HCT116 (cell line): Measurements from ENCODE around the gene PRKCZ. TPM values are rescaled to one million over a fixed set of nuclear protein-coding genes. Genes with fewer than 3 reads are reported as not detected.

Experiments
- ATAC-seq: fragments of 200-7000 bp; cut with Tn5 transposase; 2 replicates; pipeline ENCODE4 v1.9.1; 2020; ENCODE audit warnings: mild to moderate bottlenecking, moderate library complexity
- BruUV-seq: library from RNA; stranded (reverse); fragments of 400-500 nt; replicated peaks from 2 replicates; lab custom pipeline; 2021; lab: Mats Ljungman, UMichigan
- CTCF ChIA-PET: fragments of 300-600 bp; sonication (Branson Sonifier 250); formaldehyde crosslinking; loops from one replicate; lab custom pipeline; 2021; ENCODE audit warnings: antibody characterized with exemption; lab: Charles Lee
- POLR2A ChIA-PET: fragments of 300-600, 350-600 bp; sonication (Branson Sonifier 250); formaldehyde crosslinking; loops from one replicate; lab custom pipeline; 2021; ENCODE audit warnings: antibody characterized with exemption; lab: Charles Lee
- RAD21 ChIA-PET, 2 experiments: fragments of 300-600 bp; sonication (Branson Sonifier 250); formaldehyde crosslinking; loops; one replicate each; lab custom pipeline; 2023; ENCODE audit warnings: low total read pairs in 2 of 2; ENCODE audit not compliant: uncharacterized antibody in 2 of 2, unreplicated experiment in 2 of 2, low non-redundant PET in 1 of 2; lab: Charles Lee
- DNase-seq: peaks from one replicate; pipeline ENCODE4 v3.0.0-alpha.2; 2010; ENCODE audit warnings: low read depth, low spot score
- H2AFZ ChIP-seq: fragments of 200-600 bp; shearing (Covaris generic), sonication (generic); 2 replicates; pipeline ENCODE4 v1.6.1; 2017; ENCODE audit warnings: low read depth, mixed run types, mixed read lengths, antibody characterized with exemption, low read length; ENCODE audit not compliant: poor library complexity, severe bottlenecking
- H3K27ac ChIP-seq: 2 replicates; pipeline ENCODE4 v1.5.1; 2012; ENCODE audit warnings: low read depth, low read length
- H3K27me3 ChIP-seq: fragments of 200-600 bp; sonication (generic); 2 replicates; pipeline ENCODE4 v1.6.1; 2016; ENCODE audit warnings: mixed run types, low read length, mixed read lengths; ENCODE audit not compliant: insufficient read depth
- H3K36me3 ChIP-seq, 2 experiments: fragments of 200-500 bp in 1 of 2; fragments of 200-600 bp in 1 of 2; sonication (Bioruptor generic) in 1 of 2; sonication (generic) in 1 of 2; 2 replicates each; pipeline versions ENCODE4 v1.5.1 to v1.6.1; 2014 to 2016; ENCODE audit warnings: low read length in 2 of 2, inconsistent platforms in 1 of 2, mixed read lengths in 1 of 2, mixed run types in 1 of 2; ENCODE audit not compliant: insufficient read depth in 2 of 2, control insufficient read depth in 1 of 2
- H3K4me1 ChIP-seq, 2 experiments: fragments of 200-600 bp in 1 of 2; sonication (generic) in 1 of 2; 2 replicates each; pipeline versions ENCODE4 v1.5.1 to v1.6.1; 2012 to 2017; ENCODE audit warnings: low read length in 2 of 2, inconsistent platforms in 1 of 2, mild to moderate bottlenecking in 1 of 2, mixed read lengths in 1 of 2, mixed run types in 1 of 2, moderate library complexity in 1 of 2; ENCODE audit not compliant: insufficient read depth in 2 of 2, control insufficient read depth in 1 of 2
- H3K4me2 ChIP-seq: fragments of 200-600 bp; sonication (generic); 2 replicates; pipeline ENCODE4 v1.6.1; 2017; ENCODE audit warnings: mixed run types, low read length, mixed read lengths
- H3K4me3 ChIP-seq, 2 experiments: fragments of 200-600 bp in 1 of 2; sonication (generic) in 1 of 2; replicated peaks in 1 of 2; 2 replicates each; pipeline ENCODE4 v1.5.1; 2011 to 2016; ENCODE audit warnings: low read length in 2 of 2, control low read depth in 1 of 2, low read depth in 1 of 2, mild to moderate bottlenecking in 1 of 2, mixed read lengths in 1 of 2, mixed run types in 1 of 2
- H3K79me2 ChIP-seq: fragments of 200-600 bp; sonication (generic); 2 replicates; pipeline ENCODE4 v1.6.1; 2017; ENCODE audit warnings: mild to moderate bottlenecking, mixed run types, low read length, moderate library complexity, mixed read lengths; ENCODE audit not compliant: insufficient read depth
- H3K9ac ChIP-seq: fragments of 200-600 bp; sonication (generic); 2 replicates; pipeline ENCODE4 v1.6.1; 2016; ENCODE audit warnings: low read length, mixed read lengths
- H3K9me2 ChIP-seq: fragments of 200-600 bp; sonication (generic), shearing (Covaris generic); 2 replicates; pipeline ENCODE4 v1.6.1; 2017; ENCODE audit warnings: mixed run types, mild to moderate bottlenecking, moderate library complexity; ENCODE audit not compliant: insufficient read depth
- H3K9me3 ChIP-seq, 2 experiments: fragments of 200-500 bp in 1 of 2; fragments of 200-600 bp in 1 of 2; sonication (Bioruptor generic) in 1 of 2; sonication (generic) in 1 of 2; 2 replicates each; pipeline ENCODE4 v1.6.1; 2014 to 2017; ENCODE audit warnings: low read length in 2 of 2, mixed read lengths in 2 of 2, inconsistent platforms in 1 of 2, low read depth in 1 of 2, mild to moderate bottlenecking in 1 of 2, mixed run types in 1 of 2, moderate library complexity in 1 of 2; ENCODE audit not compliant: control insufficient read depth in 1 of 2, insufficient read depth in 1 of 2
- H4K20me1 ChIP-seq: fragments of 200-600 bp; sonication (generic), shearing (Covaris generic); 2 replicates; pipeline ENCODE4 v1.6.1; 2017; ENCODE audit warnings: mixed run types, mild to moderate bottlenecking, moderate library complexity; ENCODE audit not compliant: insufficient read depth
- CBX3 ChIP-seq: IDR thresholded peaks from 2 replicates; pipeline ENCODE4 v1.6.1; 2012; ENCODE audit warnings: low read depth
- ELF1 ChIP-seq: IDR thresholded peaks from 2 replicates; pipeline ENCODE4 v1.6.1; 2012; ENCODE audit warnings: low read depth, borderline replicate concordance
- EZH2phosphoT487 ChIP-seq: fragments of 200-600 bp; IDR thresholded peaks from 2 replicates; pipeline ENCODE4 v1.6.1; 2018; ENCODE audit warnings: antibody characterized with exemption, borderline replicate concordance
- FOSL1 ChIP-seq: IDR thresholded peaks from 2 replicates; pipeline ENCODE4 v1.6.1; 2012; ENCODE audit warnings: low read depth
- JUND ChIP-seq: IDR thresholded peaks from 2 replicates; pipeline ENCODE4 v1.6.1; 2012
- POLR2A ChIP-seq: IDR thresholded peaks from 2 replicates; pipeline ENCODE4 v1.7.0; 2011; ENCODE audit warnings: borderline replicate concordance; ENCODE audit not compliant: insufficient read depth, insufficient read length; ENCODE audit errors: extremely low read depth
- RAD21 ChIP-seq: IDR thresholded peaks from 2 replicates; pipeline ENCODE4 v1.6.1; 2012; ENCODE audit warnings: low read depth, mild to moderate bottlenecking
- SIN3A ChIP-seq: IDR thresholded peaks from 2 replicates; pipeline ENCODE4 v1.6.1; 2012; ENCODE audit warnings: low read depth
- SP1 ChIP-seq: IDR thresholded peaks from 2 replicates; pipeline ENCODE4 v1.6.1; 2012; ENCODE audit warnings: low read depth
- SRF ChIP-seq: IDR thresholded peaks from 2 replicates; pipeline ENCODE4 v1.6.1; 2012; ENCODE audit warnings: low read depth
- TCF7L2 ChIP-seq: IDR thresholded peaks from 2 replicates; pipeline ENCODE4 v1.7.0; 2011; ENCODE audit warnings: borderline replicate concordance, inconsistent platforms; ENCODE audit not compliant: insufficient read depth, insufficient read length; ENCODE audit errors: extremely low read depth
- ZFX ChIP-seq: fragments of 450-650 bp; IDR thresholded peaks from 2 replicates; pipeline ENCODE4 v1.6.1; 2017
- intact Hi-C: fragments of 100-400 bp; cut with micrococcal nuclease; formaldehyde crosslinking; loops from 2 replicates; pipeline ENCODE4 v1.10.0; 2022
- total RNA-seq: library from RNA; stranded (reverse); gene quantifications from one replicate; pipeline ENCODE4 v1.2.1, GENCODE V29; 2021; ENCODE audit not compliant: unreplicated experiment
- TF ChIP-seq, protein P1 (sequence below): IDR thresholded peaks from 2 replicates; pipeline ENCODE4 v1.6.1; 2012

Gene PRKCZ
- total RNA-seq, 1 experiment from 2014 or later = 46.8 TPM

DNA sequence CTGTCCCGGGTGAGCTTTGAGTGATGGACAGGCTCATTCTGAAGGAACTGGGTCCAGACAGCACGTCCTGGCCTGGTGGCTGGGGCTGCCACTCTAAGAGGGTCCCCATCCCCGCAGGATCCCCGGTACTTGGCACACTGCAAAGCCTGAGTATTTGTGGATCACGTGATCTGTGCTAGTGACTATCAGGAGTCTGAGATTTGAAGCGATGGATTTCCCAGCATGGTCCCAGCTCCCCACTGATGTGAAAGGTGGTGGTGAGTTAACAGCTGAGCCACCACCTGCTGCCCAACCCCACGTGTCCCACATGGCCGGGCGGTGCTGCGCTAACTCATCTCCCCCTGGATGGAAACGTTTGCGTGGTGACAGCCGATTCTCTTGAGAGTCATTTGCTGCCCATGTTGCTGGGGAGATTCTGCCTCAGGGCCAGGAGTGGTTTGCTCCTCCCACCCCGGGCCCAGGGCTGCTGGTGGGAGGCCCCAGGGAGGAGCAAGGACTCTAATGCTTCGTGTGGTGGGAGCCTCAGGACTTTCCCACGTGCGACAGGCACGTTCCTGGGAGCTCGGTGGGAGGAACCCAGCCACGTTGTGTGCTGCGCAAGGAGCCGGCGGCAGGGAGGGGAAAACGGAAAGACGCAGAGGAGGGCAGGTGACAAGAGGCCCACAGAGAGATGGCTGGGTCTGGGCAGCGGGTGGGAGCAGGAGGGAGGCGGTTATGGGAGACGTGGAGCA lies 129.2 kb downstream of the PRKCZ start:
- no peaks in the 10 kb centered on the region for H3K9me3 ChIP-seq
- H3K4me2 ChIP-seq = no peak overlapping the region
- H3K4me3 ChIP-seq = no peak overlapping the region
- RAD21 ChIA-PET = no interaction called here
- no peaks in the 10 kb centered on the region for H4K20me1 ChIP-seq
- H3K36me3 ChIP-seq = peaks cover 0 to 5% of the 10 kb centered on the region in 2 experiments; a peak in 1 of 4 replicates
- no peaks in the 10 kb centered on the region for H3K9me2 ChIP-seq
- BruUV-seq = no TSS peak
- intact Hi-C loops = no loop called here
- TF ChIP-seq CBX3 (no peak), EZH2phosphoT487 (no peak), POLR2A (no peak), ZFX (no peak)
- TF ChIP-seq, protein P1, sequence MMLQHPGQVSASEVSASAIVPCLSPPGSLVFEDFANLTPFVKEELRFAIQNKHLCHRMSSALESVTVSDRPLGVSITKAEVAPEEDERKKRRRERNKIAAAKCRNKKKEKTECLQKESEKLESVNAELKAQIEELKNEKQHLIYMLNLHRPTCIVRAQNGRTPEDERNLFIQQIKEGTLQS = no peak
- TF ChIP-seq, all 23 proteins: peak for 0
- no peaks in the 10 kb centered on the region for H3K27me3 ChIP-seq
- ChIA-PET CTCF (no interaction called here), POLR2A (no interaction called here)
- ATAC-seq (no peak), DNase-seq (no peak)
- H2AFZ ChIP-seq = no peak overlapping the region
- no peaks in the 10 kb centered on the region for H3K79me2 ChIP-seq
- no peak overlapping the region; the same call in 1 of the 2 replicates for H3K27ac ChIP-seq
- H3K9ac ChIP-seq = no peak overlapping the region
- H3K4me1 ChIP-seq = peaks cover 0 to 2% of the 10 kb centered on the region in 2 experiments; a peak in 1 of 4 replicates

DNA sequence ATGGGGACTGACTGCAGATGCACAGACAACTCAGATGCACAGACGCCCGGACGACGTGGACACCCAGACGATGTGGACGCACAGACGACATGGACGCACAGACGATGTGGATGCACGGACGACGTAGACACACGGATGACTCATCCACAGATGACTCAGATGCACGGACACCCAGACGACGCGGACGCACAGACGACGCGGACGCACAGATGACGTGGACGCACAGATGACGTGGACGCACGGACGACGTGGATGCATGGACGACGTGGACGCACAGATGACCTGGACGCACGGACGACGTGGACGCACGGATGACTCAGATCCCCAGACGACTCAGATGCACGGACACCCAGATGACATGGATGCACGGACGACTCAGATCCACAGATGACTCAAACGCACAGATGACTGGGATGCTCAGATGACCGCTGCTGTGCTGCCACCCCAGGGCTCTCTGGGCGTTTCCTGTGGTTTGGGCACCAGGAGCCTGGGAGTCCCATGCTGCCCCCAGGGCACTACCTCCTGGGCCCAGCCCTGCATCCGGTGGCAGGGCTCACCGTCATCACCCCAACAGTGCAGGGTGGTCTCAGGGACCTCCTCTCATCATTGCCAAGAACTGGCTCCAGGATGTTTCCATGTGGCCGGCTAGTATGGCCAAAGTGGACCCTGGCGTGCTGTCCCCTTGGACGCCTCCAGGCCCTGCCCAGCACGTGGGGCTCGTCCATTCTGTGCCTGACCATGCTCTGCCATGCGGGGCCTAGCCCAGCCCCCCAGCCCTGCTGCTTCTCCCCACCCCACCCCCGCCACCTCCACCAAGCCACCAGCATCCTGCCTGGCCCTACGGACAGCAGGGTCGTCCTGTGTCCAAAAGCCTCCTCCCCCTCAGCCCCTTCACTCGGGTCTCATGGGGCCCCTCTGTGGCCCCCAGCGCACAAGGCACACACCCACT lies 130.4 kb downstream of the PRKCZ start:
- ChIA-PET POLR2A (no interaction called here), RAD21 (no interaction called here), CTCF (no interaction called here)
- no peak overlapping the region for H3K27ac ChIP-seq
- peaks cover 2 to 5% of the 10 kb centered on the region in 2 experiments; a peak in 1 of 4 replicates for H3K36me3 ChIP-seq
- H3K4me3 ChIP-seq = no peak overlapping the region
- intact Hi-C loops = no loop called here
- no peaks in the 10 kb centered on the region for H3K9me2 ChIP-seq
- H3K4me2 ChIP-seq = no peak overlapping the region
- H3K9me3 ChIP-seq = no peaks in the 10 kb centered on the region
- no peaks in the 10 kb centered on the region; a peak in 1 of 4 replicates for H3K4me1 ChIP-seq
- H4K20me1 ChIP-seq = no peaks in the 10 kb centered on the region
- no peaks in the 10 kb centered on the region for H3K79me2 ChIP-seq
- no peaks in the 10 kb centered on the region for H3K27me3 ChIP-seq
- H2AFZ ChIP-seq = no peak overlapping the region
- ATAC-seq (no peak), DNase-seq (no peak)
- TF ChIP-seq, protein P1 = no peak
- TF ChIP-seq SP1 (no peak), FOSL1 (no peak), RAD21 (no peak), TCF7L2 (no peak), ELF1 (no peak), SIN3A (no peak), SRF (no peak), JUND (no peak)
- no TSS peak for BruUV-seq
- H3K9ac ChIP-seq = no peak overlapping the region
